T-helper 22 cell (primary cell): ENCODE results near the gene PHETA1.

Experiments
- DNase-seq: peaks from one replicate; pipeline ENCODE4 v3.0.0-alpha.2; 2020; ENCODE audit warnings: low read depth

Gene PHETA1

DNA sequence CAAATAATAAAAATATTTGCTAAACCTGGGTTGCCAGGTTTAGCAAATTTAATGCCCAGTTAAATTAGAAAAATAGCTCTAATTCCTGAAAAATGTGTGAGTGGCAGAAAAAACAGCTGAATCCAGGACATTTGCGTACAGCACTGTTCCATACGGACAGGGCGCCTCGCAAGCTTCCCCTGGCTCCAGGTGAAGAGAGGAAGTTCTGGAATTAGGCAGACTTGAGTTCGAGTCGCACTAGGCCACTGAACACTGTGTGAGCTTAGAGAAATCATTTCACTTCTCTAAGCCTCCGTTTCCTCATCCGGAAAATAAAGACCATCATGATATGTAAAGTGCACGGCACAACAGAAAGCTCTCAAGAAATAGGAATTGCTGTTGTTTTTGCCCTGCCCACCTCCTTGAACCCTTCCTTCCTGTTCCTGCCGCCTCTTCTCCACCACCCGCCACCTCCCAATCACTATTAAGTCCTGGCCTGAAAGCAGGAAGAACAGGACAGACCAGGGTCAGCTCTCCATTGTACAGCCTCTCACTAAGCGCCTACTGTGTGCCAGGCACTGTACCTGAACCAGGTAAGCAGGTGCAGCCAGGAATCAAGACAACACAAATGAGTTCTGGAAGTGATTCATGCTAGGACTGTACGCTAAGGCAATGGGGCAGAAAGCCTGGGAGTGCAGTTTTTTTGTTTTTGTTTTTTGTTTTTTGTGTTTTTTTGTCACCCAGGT, 763 bp upstream of the PHETA1 start:
- DNase-seq = no peak

DNA sequence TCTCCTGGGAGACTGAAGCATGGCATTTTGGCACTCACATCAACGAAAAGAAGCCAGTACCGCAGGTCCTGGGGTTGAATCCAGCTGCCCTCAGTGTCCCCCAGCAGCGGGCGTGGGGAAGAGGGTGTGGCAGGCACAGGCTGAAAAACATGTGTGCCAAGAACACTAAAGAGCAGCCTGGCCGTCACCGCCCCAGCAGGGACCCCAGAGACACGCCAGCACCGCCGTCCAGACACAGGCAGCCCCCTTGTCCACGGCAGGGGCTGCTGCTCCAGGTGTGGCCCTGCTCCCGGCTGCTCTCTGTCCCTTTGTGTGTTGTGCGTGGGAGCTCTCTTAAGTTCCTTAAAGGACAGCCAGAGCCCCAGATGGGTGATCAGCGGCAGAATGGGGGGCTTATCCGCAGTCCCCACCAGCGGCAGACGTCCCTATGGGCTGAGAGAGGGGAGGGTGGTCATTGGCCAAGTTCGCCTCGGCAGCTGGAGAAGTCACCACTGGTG, 556 bp downstream of the PHETA1 start:
- DNase-seq = no peak

DNA sequence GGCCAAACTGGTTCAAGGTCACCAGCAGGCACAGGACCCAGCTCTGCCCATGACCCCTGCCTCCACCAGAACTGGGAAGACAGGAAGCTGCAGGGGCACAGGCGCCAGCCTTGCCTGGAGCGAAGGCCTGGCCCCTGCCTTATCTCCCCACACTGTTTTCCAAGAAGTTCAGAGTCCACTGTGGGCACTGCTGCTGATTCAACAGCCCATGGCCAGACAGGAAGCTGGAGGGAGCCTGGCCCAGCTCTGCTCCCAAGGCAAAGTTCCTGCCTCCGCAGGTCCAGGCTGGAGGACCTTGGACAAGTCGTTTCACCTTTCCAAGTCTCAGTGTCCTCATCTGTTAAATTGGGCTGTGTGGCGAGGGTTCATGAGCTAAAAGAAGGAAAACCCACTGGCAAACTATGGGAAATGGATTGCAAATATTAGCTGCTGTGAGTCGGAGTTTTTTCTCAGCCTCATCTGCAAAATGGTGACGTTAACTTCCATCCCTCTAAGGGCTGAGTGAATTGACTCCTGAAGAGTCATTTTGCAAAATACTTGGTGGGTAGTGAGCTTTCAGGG, 1.2 kb downstream of the PHETA1 start:
- no peak for DNase-seq

DNA sequence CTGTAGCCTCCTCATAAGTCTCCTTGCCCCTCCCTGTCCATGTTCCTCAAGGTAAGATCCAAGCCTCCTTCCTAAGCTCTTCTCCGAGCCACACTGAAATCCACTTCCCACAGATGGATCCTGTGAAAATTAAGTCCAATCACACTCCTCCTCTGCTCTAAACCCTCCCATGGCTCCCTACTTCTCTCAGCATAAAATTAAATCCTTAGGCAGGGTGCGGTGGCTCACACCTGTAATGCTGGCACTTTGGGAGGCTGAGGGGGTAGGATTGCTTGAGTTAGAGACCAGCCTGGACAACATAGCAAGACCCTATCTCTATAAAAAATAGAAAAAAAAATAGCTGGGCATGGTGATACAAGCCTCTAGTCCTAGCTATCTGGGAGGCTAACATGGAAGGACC, 2.3 kb downstream of the PHETA1 start:
- DNase-seq = no peak

DNA sequence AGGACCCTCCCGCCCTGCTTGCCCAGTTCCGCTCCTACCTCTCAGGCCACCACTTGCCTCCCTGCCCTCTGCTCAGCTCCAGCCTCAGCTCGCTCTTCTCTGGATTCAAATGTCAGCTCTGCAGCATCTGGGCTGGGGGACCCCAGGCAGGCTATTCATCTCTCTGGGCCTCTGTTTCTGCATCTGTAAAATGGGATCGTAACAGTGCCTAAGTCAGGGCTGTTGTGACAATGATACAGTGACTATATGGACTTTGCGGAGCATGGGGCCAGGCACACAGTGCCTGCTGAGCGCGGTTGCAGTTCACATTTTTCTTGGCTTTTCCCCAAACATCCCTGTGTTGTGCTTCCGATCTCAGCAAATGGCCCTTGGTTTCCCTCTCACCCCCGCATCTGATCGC, 2.8 kb downstream of the PHETA1 start:
- no peak for DNase-seq

DNA sequence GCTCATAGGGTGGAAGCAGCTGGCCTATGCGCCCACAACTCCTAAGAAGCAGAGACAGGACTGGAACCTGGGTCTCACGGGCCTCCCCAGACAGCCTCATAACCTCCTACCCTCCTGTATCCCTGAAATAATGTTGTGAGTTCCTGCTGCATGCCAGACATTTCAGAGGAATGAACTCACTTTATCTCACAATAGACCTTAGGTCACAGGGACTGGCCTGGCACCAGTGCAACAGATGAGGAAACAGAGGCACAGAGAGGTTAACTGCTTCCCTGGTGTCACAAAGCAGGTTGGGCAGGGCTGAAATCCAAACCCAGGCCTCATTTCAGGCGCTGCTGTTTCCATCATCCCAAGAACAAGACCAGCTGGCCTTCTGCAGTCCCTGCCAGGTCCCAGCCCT, 5.3 kb downstream of the PHETA1 start:
- DNase-seq = no peak

DNA sequence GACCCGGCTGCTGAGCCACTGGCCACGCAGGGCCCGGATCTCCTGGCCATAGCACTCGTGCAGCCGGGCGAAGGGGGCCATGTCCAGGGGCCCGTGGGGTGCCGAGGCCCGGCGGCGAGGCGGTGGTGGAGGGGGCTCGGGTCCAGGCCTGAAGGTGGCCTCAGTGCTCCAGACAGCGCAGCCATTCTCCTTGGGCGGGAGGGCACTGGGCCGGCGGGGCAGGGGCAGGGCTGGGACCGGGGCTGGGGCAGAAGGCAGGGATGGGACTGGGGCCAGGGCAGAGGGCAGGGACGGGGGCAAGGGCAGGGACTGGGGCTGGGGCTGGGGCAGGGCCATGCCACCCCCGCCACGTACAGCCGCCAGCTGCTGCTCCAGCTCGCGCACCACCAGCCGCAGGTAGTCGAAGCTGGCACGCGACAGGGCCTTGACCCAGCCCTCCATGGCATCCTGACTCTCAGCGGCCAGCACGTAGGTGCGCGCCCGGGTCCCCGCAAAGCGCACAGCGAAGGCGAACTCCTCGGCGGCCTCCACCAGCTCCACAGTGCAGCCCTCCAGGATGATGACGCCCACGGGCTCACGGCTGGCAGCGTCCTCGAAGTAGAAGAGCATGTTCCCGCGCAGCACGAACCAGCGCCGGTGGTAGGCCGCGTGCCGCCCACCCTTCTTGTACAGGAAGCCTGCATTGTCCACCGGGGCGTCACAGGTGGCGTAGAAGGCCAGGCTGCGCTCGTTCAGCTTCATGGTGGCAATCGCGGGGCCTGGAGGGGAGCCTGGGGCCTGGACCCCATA, 6.0 kb downstream of the PHETA1 start:
- no peak for DNase-seq

DNA sequence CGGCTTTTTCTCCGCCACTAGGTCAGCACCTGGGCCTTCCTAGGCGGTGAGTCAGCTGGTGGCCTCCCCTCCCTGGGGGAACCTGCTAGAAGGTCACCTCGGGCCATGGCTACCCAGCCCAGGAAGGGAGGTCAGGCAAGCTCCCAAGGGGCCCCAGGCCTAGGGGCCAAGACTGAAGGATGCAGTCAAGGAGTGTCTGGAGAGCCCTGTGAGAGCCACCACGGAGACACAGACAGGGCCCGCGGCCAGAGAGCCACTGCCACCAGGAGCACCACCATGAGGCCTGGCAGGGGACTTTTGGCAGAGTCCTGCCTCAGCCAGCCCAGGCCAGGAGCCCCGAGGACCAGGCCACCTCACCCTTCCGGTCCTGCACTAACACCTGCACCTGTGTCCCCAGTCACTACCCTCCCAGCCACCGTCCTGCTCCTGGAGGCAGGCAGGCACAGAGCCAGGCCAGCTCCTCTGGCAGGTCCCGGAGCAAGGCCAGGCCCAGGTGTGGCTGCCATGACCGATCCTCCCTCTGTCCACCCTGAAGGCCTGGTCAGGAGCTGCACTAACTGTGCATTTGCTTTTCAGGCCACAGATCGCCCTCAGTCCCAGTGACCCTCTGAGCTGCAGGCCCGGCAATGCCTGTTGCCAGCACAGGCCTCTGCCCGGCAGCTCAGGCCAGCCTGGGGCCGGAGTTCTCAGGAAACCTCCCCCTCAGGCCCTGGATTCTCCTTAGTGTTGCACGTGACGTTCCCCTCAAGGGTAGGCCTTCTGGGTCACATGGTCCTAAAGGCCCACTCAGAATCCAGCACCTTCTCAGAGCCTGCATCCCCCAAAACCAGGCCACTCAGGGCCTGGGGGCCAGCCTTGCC, 6.9 kb downstream of the PHETA1 start:
- no peak for DNase-seq

DNA sequence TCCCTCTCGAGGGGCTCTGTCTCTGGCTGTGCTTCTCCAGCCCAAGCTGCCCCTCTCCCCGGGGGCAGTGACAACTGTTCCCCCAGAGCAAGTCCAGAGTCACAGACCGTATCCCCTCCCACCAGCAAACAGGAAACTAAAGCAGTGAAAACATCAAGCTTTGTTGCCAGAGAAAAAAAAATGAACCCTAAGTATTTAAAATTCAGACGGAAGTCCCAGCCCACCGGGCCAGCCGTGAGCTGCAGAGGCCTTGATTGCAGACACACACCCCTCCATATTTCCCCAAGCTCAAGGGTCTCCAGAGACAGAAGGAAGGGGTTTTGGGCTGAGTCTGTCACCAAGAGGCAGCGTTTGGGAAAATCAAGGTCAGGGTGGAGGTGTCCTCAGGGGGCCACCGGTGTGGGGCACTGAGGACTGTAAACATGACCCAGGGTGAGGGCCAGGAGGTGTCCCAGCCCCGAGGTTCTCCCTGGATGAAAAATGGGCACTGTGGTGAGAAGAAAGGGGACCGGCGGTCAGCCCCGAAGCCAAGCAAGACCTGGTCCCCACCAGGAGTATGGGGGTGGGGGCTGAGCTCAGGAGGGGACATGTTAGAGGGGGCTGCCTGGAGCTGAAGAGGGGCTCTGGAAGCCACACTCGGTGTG, 7.7 kb downstream of the PHETA1 start:
- DNase-seq = no peak

DNA sequence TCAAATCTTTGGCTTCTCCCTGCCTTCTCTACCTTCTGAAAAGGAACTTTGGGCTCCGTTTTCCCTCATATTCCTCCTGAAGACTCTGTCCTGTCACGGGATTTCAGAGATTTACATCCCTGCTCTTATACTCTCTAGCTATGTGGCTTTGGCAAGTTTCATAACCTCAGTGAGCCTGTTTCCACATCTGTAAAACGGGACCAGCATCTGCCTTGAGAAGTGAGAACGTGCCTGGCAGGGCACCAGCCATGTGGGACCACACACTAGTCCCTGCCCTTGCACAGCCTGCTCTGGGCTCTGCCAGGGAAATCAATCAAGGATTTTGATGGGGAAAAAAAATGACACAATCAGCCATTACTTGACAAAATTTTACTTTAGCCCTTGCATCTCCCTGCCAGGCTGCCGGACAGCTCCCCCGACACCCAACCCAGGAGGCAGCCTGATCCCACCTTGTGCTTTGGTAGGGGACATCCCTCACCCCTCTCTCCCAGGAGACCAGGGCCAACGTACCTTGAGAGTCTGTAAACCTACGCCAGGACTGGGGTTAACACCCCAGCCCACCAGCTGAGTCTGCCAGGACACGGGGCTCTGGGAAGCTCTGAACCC, 8.5 kb downstream of the PHETA1 start:
- DNase-seq = no peak

DNA sequence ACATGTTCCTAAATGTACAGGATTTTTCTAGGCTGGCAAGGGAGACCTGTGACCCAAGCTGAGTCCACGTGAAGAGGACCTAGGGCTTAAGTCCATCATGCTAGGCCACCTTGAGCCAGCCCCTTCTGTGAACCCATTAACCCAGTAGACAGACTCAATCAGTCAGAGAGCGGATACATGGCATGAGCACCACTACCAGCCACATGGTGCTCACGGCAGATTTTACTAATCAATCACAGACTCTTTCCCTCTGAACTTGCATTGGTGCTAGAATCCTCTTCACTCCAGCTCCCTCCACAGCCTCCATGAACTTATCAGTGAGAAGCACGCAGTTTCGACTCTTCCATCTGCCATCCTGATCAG, 9.0 kb downstream of the PHETA1 start:
- DNase-seq = no peak

DNA sequence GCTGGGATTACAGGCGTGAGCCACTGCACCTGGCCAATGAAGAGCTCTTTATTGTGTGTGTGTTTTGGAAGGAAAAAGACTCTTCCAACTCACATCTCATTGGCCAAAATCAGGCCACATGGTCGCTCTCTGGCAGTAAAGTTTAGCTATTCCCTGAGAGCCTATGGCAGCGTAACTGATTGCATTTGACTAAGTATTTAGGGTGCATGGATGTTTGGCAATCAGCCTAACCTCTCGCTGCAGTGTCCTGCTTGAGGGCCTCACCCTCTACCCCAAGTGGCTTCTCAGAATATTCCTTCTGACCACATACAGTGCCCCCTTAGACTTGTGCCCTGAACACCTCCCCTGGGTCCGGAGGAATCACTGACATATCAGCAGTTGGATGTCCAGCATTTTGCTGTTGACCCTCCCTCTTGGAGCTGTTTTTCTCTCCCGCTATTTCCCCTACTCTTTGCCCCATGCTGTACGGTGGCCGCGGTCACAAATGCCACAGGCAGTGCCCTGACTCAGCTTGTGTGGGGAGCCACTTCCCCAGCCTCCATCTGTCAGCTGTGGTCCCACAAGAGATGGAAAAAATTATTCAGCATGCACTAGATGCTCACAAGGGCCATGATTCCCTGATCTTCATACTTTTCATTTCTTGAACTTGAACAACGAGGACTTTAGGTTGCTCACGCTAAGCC, 9.5 kb downstream of the PHETA1 start:
- no peak for DNase-seq

DNA sequence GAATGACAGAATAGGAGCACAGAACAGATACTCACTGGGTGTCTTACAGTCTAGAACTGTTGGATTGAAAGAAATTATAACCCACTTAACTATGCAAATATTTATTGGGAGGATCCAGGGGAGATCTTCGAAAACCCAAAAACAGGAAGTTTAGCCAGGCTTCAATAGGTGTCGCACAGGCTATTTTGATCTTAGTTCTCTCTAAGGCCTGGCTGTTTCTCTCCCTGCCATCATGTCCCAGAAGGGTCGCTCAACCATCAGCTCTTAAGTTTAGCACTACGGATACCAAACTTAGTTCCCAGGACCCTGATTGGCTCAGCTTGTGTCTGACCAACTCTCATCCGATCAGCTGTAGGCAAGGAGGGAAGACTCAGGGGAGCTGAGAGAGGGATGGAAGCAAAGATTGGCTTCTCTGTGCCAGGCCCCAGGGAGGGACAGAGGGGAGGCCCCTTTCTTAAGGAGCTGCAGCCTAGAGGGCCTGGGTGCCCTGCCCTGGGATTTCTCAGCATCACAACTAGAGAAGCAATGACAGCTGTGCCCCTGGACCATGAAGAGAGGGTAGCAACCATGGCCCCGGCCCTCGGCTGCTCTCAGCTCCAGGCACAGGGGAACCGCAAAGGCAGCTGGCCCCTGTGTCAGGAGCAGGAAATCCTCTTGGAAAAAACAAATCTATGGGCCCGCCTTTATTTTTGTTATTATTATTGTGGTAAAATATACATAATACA, 13.5 kb downstream of the PHETA1 start:
- DNase-seq = no peak

DNA sequence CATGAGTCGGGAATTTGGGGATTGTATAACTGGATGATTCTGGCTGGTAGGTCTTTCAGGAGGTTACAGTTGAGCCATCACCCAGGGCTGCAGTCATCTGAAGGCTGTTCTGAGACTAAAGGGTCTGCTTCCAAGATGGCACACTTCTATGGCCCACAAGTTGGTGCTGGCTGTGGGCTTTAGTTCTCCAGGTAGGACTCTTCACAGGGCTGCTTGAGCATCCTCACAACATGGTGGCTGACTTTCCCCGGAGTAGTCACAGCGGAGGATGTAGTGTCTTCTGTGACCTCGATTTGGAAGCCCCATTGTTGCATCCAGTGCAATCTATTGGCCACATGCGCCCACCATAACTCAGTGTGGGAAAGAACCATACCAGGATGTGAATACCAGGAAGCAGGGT, 14.4 kb downstream of the PHETA1 start:
- no peak for DNase-seq

DNA sequence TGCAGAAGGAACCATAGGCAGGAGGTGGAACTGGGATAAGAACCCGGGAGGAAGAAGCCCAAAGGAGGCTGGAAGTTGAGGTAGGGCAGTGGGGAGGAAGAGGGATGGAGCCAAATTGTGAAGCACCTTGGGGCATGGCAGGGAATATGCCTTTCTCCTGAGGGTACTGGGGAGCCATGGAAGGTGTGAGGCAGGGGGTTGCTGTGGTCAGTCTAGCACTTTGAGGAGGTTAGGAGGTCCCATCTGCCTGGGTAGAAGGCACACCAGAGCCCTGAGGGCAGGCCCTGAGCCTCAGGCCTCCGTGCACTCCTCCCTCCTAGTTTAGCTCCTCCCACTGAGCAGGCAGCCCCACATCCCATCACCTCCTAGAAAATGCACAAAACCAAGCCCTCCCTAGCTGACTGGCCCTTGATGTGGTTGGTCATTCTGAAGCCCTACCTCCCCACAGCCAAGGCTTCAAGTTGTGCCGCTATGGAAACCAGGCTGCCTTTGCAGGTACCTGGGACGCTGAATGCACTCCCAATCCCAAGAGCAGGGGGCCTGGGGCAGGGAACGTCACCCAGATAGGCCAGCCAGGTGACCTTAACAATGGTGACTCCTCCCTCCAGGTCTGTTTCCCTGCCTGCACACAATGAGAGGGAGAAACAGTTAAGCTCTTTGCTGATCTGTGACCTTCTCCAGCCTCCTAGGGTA, 15.1 kb downstream of the PHETA1 start:
- no peak for DNase-seq

DNA sequence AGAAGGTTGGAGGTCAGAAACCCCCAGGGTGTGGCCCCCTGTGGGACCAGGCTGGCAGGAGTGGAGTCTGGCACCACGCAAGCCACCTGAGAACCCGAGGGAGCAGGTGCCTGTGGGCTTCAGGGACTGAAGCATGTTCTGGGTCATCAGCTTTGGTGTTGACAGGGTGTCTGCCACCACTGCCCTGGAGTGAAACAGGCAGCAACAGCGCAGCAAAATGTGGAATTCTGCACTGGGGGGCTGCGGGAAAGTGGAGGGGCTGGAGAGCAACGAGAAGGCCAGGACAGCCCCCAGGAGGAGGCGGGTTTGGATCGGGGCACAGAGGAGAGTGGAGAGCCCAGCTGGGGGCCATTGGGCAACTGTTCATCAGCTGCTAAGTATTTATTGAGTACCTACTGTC, 15.9 kb downstream of the PHETA1 start:
- no peak for DNase-seq

DNA sequence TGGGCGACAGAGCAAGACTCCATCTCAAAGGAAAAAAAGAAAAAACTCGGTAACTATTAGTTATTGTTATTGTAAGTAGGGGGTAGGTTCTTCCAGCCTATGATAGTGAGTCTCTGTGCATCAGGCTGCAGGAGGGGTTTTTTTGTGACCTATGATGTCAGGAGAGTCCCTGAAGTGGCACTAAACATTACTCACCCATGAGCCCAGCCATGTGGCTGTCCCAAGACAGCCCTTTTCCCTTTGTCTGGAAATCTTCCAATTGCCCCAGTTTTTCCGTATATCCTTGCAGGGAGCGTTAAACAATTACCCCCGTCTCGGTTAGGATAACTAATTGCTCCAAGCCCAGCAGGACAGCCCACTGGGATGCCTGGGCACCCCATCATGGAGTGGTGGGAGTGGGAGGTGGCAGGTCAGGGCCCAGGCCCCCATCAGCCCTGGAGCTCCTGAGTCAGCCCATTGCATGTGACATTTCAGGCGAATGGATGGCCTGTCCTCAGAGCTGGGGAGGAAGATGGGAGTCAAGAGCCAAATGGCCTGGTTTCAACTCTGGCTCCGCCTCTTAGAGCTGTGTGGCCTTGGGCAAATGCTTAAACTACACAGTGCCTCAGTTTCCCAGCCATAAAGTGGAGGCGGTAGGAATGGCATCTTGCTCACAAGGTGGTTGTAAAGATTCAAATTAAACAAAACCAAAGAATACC, 16.4 kb downstream of the PHETA1 start:
- DNase-seq = no peak

DNA sequence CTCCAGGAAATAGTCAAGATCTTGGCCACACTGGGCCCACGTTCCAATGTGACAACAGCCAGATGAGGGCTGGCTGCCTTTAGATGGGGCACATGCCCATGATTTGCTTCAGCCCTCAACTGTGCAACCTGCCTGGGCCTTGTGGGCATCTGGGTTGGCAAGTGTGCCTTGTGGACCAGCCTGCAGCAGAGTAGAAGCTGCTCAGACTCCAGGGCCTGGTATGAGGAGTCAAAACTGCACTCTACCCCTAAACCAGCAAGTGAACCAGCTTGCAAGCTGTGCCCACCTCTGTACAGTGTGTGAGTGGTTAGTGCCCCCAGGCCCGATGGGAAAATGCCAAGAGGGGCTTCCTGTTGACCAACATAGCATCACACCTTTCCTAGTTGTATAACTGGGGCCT, 17.9 kb downstream of the PHETA1 start:
- no peak for DNase-seq
